Measurements from ENCODE around the gene TFCP2L1.

TFCP2L1 gene

DNA sequence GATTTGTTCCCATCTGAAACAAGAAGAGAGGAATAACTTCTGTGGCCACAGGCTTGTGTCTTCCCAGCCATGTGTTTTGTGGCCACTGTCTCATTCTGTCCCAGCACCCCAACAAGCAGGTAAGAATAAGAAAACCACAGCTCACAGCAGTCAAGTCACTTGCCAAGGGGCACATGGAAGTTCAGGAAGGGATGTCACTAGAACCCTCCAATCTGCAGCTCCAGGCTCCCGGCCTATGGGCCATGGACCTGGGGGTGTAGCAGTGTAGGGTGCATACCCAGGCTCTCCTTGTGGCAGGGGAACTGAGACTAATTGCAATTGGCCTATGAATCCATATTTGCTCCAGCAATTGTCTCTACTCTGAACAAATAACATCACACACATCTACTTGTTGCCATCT is 112.5 kb downstream of the TFCP2L1 start:
- no peak for DNase-seq (ENCODE audit: low spot score)

DNA sequence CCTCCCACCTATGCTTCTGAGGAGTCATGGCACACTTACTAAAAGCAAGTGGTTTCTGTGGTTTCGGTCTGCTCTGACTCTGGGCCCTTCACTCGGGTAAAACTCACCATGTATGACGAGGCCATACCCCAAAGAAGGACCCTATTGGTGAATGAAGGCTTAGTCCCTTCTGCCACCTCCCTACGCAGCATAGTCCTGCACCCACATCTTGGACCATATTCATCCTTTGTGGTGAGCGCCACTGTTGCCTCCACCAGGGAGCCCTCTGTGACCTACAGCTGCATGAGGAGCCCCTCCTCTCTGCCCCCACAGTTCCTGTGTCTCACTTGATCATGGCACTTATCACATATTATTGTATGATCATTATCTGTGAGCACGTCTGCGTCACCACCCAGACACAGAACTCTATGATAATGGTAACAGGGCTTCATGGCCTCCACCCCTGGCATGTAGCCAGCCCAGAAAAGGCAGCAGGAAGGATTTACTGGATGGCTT is 113.3 kb downstream of the TFCP2L1 start:
- DNase-seq (ENCODE audit: low spot score) = no peak

DNA sequence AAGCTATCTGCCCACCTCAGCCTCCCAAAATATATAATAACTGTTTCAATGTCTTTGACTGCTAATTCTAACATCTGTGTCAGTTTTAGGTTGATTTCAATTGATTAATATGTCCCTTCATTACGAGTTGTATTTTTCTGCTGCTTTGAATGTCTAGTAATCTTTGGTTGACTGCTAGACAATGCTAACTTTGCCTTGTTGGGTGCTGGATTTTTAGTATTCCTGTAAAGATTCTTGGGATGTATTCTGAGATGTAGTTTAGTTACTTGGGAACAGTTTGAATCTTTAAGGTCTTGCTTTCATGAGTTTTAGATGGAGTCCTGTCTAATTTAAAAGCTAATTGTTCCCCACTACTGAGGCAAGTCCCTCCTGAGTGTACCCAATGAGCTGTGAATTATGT is 114.4 kb downstream of the TFCP2L1 start:
- no peak for DNase-seq (ENCODE audit: low spot score)

DNA sequence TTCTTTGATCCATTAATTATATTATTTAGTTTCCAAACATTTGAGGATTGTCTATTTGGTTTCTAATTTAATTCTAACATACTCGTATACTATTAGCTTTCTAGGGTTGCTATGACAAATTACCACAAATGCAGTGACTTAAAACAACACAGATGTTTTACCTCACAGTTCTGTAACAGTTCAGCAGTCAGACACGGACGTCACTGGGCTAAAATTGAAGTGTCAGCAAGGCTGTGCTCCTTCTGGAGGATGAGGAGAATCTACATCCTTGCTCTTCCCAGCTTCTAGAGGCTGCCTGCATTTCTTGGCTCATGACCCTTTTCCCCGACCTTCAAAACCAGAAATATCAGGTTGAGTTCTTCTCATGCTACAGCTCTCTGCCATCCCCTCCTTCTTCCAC is 117.6 kb downstream of the TFCP2L1 start:
- DNase-seq (ENCODE audit: low spot score) = no peak

All from CD4-positive, alpha-beta T cell treated with Interleukin-6 at 100 ng/mL for 8 hours (primary cell).